HG02970 (cell line): ENCODE measurements around the gene MRPS27.

Experiments used
- ATAC-seq: cut with Tn5 transposase; IDR thresholded peaks from one replicate; pipeline ENCODE4 v1.9.1; 2021; ENCODE audit warnings: mild to moderate bottlenecking, moderate library complexity, moderate number of reproducible peaks; ENCODE audit not compliant: unreplicated experiment, low FRiP score

The MRPS27 gene

DNA sequence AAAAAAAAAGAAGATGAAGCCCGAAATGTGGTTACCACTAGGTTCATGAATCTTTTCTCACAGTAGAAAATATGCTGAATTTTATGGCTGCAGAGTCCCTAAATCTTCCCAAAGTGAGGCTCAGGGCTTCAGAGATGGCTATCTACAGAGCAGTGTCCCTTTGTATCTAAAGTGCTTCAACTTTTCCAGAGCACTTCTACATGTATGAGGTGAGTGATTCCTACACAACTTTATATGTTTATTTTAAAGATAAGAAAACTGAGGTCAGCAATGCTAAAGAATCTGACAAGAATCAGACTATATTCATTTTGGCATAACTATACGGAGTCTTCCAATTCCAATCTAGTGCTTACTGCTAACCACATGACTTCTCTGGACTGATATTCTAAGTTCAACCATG is 53.2 kb downstream of the MRPS27 start:
- no peak for ATAC-seq

DNA sequence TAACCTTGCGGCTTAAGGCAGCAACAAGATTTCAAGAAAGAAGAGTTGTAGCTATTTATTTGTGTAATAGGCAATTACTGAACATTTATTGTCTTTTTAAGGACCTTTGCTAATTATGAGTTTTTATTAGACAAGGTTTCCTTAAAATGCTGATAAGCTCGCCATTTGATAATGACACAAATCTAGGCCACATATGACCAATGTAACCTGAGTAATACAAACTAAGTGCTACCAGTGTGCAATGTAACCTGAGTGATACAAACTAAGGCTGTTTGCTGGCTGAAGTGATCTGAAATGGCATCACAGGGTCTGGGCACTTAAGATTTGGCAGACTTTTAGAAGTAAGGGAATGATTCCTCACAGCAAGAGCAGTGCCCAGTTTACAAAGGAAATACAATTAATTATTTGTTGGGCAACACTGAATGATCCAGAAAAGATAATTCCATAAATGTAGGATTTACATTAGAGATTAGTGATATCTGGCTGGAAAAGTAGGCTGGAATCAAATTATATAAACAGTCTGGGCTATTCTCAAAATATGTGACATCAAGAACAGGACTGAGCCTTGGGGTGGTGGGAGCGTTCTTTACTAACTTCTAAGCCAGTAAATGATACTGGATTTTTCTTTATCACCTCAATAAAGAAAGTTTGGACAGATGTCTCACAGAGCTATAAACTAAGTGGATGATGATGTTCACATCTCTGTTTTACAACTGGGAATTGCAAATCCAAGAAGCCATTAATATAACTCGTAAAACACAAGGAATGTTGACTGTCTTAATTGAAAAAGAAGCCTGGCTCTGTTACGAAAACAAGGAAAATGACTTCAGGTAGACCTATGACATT is 54.8 kb downstream of the MRPS27 start:
- no peak for ATAC-seq

DNA sequence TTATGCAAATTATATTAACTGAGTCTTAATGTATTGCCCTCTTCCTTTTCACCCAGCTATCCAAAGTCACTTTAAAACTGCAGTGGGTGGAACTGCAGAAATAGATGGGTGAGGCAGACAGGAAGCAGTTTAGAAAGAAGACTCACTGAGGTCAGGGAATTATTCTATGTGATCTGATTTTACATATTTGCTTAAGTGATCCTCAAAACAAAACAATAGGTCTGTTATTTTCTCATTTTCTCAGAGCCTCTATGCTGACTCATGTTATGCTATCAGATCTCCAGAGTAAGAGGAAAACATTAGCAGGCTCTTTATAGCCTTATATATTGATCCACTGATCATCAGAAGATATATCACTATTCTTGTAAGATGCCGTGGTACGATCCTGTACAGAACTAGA is 63.5 kb downstream of the MRPS27 start:
- ATAC-seq: no peak

DNA sequence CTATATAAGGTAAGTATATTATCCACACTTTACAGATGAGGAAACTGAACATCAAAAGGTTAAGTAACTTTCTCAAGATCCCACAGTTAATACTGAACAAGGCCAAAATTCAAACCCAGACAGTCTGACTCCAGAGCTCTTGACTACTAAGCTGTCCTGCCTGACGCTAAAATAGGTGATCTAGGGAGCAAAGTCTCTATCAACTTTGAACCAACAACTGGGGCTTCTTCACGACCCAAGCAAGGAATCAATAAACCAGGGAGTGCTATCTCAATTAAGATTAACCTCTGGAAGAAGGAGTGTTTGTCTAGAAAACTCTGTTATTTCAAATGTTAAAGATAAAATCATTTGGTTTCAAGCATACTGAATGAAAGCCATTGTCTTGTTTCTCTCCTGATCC is 64.4 kb downstream of the MRPS27 start:
- no peak for ATAC-seq

GRCh38 chr5:72255237-72255636 is 64.8 kb downstream of the MRPS27 start:
- ATAC-seq: no peak

GRCh38 chr5:72252574-72253155 is 67.4 kb downstream of the MRPS27 start:
- no peak for ATAC-seq

GRCh38 chr5:72252008-72252407 is 68.0 kb downstream of the MRPS27 start:
- ATAC-seq: no peak

DNA sequence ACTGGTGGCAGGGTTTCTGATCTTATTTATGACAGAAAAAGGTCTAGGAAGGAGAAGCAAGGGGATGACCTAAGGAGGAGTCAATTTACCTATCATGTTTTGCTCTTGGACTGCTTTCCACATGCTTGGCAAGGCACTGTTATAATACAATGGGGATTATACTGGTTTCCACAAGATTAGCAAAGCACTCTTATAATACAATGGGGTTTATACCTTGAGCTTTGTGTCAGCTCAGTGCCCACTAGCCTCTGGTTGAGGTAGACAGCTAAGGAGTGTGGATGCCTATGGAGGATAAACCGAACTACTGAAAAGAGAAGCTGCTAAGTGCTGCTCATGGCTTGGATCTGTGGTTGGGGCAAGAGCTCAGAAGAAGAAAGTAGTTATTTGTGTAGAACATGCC is 68.7 kb downstream of the MRPS27 start:
- ATAC-seq: no peak

DNA sequence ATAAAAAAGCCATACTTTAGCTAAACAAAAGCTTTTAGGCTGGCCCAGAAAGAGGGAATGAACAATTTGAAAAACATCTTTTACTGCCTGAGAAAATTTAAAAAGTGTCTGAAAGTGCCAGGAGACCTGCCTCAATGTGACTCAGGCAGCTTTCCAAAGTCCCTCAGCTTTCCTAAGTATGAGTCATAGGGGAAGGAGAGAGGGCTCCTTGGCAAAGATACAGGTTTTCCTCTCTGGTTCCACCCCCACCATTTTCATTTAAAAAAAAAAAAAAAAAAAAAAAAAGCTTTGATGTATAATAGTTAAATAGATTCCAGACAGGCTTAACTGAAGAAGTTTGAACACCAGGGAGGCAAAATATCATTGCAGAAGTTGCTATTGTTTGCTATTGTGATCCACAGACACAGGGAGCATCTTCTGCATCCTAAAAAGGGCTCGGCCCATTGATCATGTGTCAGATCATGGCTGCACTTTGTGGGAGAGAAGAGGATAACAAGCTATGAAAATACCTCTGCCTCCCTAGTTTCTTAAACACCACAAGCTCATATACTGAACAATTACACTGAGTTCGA is 71.5 kb downstream of the MRPS27 start:
- no peak for ATAC-seq

DNA sequence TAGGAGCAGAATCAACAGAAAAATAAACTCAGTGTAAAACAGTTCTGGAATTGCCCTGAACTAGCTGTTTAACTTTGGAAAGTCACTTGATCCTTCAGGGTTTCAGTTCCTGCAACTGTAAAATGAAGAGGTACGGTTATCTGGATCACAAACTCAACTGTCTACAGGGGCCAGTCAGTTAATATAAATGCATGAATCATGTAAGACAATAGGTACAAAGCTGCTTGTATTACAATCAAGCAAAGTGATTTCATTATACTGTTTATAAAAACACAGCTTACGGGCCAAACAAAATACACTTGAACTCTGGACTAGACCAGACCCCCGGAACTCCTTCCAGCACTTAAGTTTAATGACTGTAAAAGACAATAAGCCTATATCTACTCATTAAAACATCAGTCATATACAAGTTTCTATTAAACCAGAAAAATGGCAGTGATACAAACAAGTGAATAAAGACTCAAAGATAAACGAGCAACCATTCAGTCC is 73.0 kb downstream of the MRPS27 start:
- ATAC-seq: no peak

- ATAC-seq: no peak
Observed at GRCh38 chr5:72245951-72246532, 74.0 kb downstream of the MRPS27 start.

DNA sequence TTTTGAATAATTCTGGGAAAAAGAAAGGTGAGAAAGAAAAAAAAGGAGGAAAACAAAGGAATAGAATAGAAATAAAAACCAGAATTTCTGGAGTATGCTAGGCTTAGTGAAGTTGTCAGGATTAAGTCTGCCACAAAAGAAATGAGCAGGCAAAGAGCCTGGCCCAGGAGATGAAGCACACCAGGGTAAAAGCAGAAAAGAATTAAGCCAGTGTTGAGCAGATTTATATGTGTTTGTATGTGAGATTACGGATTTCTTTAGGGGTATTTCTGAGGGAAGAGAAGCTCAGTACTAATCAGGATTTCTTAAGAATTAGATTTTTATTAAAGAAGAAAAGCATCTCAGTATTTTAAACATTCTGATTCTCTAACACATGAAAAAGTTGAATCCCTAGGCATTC is 74.5 kb downstream of the MRPS27 start:
- ATAC-seq: no peak

DNA sequence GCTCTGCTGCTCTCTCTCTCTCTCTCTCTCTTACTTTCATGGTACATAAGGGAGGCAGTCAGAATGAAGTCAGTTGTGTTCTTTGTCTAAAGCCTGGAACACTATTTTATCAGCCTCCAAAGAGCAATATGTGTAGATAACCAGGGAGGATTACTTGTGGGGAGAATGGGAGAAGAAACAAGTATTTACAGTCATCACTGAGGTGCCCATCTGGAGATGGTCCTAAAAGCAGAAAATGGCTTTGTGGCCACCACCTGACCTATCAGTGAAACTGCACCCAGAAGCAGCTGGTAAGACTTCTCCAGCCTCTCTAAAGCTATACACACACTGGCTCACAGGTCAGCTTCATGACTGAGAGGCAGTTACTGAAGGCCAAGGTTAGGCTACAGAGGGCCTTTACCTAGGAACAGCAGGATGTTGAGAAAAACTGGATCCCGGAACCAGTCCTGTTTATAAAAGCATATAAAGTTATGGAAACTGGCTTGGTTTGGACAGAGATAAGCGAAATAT is 75.1 kb downstream of the MRPS27 start:
- no peak for ATAC-seq

DNA sequence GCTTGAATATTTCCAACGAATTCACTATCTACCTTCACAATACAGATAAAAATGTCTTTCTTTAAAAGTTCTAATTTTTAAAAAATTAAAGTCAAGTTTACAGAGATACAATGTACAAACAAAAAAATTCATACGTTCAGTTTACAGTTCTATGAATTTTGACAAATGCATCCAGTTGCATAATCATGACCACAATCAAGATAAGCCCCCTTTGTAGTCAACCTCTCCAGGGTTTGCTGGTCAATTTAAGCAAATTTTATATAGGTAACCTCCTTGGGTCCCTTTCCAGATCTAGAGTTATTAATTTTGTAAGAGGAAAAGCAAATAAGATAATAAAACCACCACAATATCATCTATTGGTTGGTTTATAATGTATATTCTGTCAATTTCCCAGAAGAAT is 76.3 kb downstream of the MRPS27 start:
- no peak for ATAC-seq

DNA sequence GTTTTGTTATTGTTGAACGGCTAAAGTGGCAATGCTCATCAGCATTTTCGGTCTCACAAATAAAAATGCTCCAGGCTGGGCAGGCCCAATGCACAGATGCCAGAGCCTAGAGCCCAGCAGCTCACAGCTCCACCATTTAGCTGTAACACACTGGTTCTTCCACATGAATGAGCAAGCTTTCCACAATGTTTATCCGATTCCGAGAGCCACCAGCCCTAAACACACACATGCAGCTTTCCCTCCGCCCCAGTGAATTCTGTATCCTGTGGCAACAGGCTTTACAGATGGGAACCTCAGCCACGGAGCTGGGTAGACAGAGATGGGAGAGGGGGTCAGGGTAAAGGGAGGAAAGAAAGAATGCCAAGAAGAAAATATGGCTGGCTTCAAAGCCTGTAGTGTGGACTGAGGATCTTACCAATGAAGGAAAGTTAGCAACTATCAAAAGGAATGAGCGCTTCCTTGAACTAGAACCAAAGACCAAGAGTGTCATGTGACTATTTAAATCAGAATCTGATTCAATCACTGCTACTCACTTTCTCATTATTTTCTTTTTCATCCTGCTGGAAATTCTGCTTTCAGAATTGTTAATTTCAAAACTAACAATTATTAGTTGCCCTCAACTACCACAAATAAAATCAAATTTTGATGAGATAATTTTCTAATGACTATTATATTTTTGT is 77.1 kb downstream of the MRPS27 start:
- ATAC-seq: no peak

- no peak for ATAC-seq
Observed at GRCh38 chr5:72241346-72242003, 78.6 kb downstream of the MRPS27 start.

DNA sequence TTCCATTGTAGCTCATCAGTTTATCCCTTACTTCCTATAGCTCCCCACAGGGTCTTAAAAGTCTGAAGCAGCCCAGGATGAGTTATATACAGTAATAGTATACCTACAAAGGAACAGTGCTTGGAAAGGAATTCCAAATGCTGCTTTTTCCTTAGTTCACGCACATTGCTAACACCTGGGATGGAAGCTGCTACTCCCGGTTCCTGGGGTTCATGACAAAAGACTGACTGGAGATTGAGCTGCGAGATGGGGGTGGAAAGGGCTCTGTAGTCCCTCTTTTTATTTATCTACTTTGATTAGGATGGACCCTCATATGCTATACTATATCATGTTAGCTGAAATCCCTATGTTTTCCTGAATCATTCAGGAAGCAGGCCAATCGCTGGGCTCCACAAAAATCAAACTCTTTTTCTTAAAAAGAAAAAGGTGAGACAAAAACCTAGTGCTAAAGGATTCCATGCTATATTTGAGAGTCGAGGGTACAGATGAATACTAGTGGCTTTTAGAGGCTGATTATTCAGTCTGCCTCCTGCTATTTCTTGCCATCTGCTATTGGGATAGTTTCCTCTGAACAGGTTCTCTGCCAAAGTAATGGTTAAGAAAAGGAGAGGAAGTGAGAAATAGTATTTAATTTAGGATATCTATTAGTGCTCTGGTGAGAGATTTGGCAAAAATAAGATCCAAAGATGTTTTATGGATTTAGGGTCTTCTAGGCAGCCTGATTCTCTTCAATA is 81.2 kb downstream of the MRPS27 start:
- no peak for ATAC-seq

GRCh38 chr5:72237879-72238278 is 82.2 kb downstream of the MRPS27 start:
- no peak for ATAC-seq

- no peak for ATAC-seq
Observed at GRCh38 chr5:72237415-72237814, 82.6 kb downstream of the MRPS27 start.
